Naive thymus-derived CD4-positive, alpha-beta T cell (primary cell): ENCODE data around the gene LTF. TPM values are rescaled to one million over a fixed set of nuclear protein-coding genes. Genes with fewer than 3 reads are reported as not detected.

ENCODE experiments used
- ATAC-seq: fragments of 150-1000 bp; cut with Tn5 transposase; 2 replicates; pipeline ENCODE4 v1.10.0; 2021; ENCODE audit warnings: mild to moderate bottlenecking, moderate library complexity
- CTCF ChIA-PET: fragments of 350-600 bp; sonication (Branson Sonifier 250); formaldehyde crosslinking; loops from one replicate; lab custom pipeline; 2021; ENCODE audit warnings: antibody characterized with exemption; lab: Charles Lee
- POLR2A ChIA-PET: fragments of 350-600 bp; sonication (Branson Sonifier 250); formaldehyde crosslinking; loops from one replicate; lab custom pipeline; 2021; ENCODE audit warnings: antibody characterized with exemption, inconsistent platforms; lab: Charles Lee
- DNase-seq, 9 donors: peaks; one replicate each; pipeline versions ENCODE4 v3.0.0 to v3.0.0-alpha.2; 2020 to 2022; ENCODE audit warnings: mixed read lengths in 1 of 9
- H3K27ac ChIP-seq: one replicate; pipeline ENCODE4 v1.7.0; 2013; ENCODE audit warnings: mild to moderate bottlenecking, low read depth, low read length, moderate library complexity
- H3K27me3 ChIP-seq, 2 donors: one replicate each; pipeline ENCODE4 v1.7.0; 2013; ENCODE audit warnings: low read length in 2 of 2, mild to moderate bottlenecking in 2 of 2, moderate library complexity in 2 of 2; ENCODE audit not compliant: control insufficient read depth in 2 of 2, insufficient read depth in 2 of 2
- H3K36me3 ChIP-seq, 3 experiments: 1 replicate in 2 of 3; 2 replicates in 1 of 3; pipeline ENCODE4 v1.7.0; 2013; ENCODE audit warnings: low read length in 3 of 3, mild to moderate bottlenecking in 3 of 3, moderate library complexity in 1 of 3; ENCODE audit not compliant: insufficient read depth in 3 of 3, control insufficient read depth in 2 of 3
- H3K4me1 ChIP-seq, 2 donors: one replicate each; pipeline ENCODE4 v1.7.0; 2013; ENCODE audit warnings: low read length in 2 of 2, mild to moderate bottlenecking in 2 of 2, moderate library complexity in 1 of 2; ENCODE audit not compliant: control insufficient read depth in 2 of 2, insufficient read depth in 2 of 2
- H3K4me3 ChIP-seq: 2 replicates; pipeline ENCODE4 v1.7.0; 2013; ENCODE audit warnings: mild to moderate bottlenecking, low read length
- H3K9me3 ChIP-seq, 3 experiments: 1 replicate in 2 of 3; 2 replicates in 1 of 3; pipeline ENCODE4 v1.7.0; 2013; ENCODE audit warnings: low read length in 3 of 3; ENCODE audit not compliant: control insufficient read depth in 2 of 3
- H3K27ac Mint-ChIP-seq, 9 donors: one replicate each; pipeline ENCODE4 v1.8.0; 2020 to 2022; ENCODE audit warnings: mixed read lengths in 9 of 9, mild to moderate bottlenecking in 8 of 9, moderate library complexity in 5 of 9, inconsistent platforms in 2 of 9
- H3K27me3 Mint-ChIP-seq, 5 donors: one replicate each; pipeline ENCODE4 v1.8.0; 2021 to 2022; ENCODE audit warnings: mixed read lengths in 5 of 5, mild to moderate bottlenecking in 1 of 5
- H3K36me3 Mint-ChIP-seq, 5 donors: one replicate each; pipeline ENCODE4 v1.8.0; 2020 to 2022; ENCODE audit warnings: mixed read lengths in 5 of 5, mild to moderate bottlenecking in 3 of 5, inconsistent platforms in 1 of 5
- H3K4me1 Mint-ChIP-seq, 7 donors: one replicate each; pipeline ENCODE4 v1.8.0; 2020 to 2022; ENCODE audit warnings: mixed read lengths in 7 of 7, mild to moderate bottlenecking in 3 of 7, inconsistent platforms in 1 of 7
- H3K4me3 Mint-ChIP-seq, 10 donors: one replicate each; pipeline ENCODE4 v1.8.0; 2020 to 2022; ENCODE audit warnings: mild to moderate bottlenecking in 10 of 10, mixed read lengths in 10 of 10, moderate library complexity in 6 of 10, inconsistent platforms in 2 of 10
- H3K9me3 Mint-ChIP-seq, 11 donors: one replicate each; pipeline ENCODE4 v1.8.0; 2020 to 2022; ENCODE audit warnings: mixed read lengths in 11 of 11, mild to moderate bottlenecking in 4 of 11, inconsistent platforms in 1 of 11, moderate library complexity in 1 of 11
- intact Hi-C, 2 donors: fragments of 100-400 bp; cut with micrococcal nuclease; formaldehyde crosslinking; loops; one replicate each; pipeline ENCODE4 v1.15.1; 2023
- polyA plus RNA-seq, 2 donors: library from polyadenylated mRNA; unstranded; fragments of 300-500 nt; fragmentation: Illumina TruSeq; gene quantifications; one replicate each; pipeline ENCODE4 v1.2.3, GENCODE V29; 2021
- total RNA-seq, 6 experiments: library from RNA in 5 of 6; stranded (reverse) in 5 of 6; gene quantifications; 1 replicate in 5 of 6; 2 replicates in 1 of 6; pipeline ENCODE4 v1.2.3 and lab custom pipeline; 2021 to 2026

LTF gene
- total and polyA plus RNA-seq, 7 experiments from 2014 or later, result 0.78 TPM; not detected in 6

- ChIA-PET POLR2A (no interaction called here), CTCF (no interaction called here)
- intact Hi-C loops, result no loop called here
- H3K27ac ChIP-seq, result no peak overlapping the region
- Mint-ChIP-seq H3K9me3 (peaks cover 0 to 2% (median under 1%) of the 10 kb centered on the region in 11 donors), H3K27me3 (peaks cover 0 to 45% (median 19%) of the 10 kb centered on the region in 5 donors), H3K4me1 (peaks cover 0 to 3% (median 0%) of the 10 kb centered on the region in 7 donors), H3K27ac (no peak overlapping the region), H3K4me3 (no peak overlapping the region), H3K36me3 (peaks cover 0 to under 1% (median 0%) of the 10 kb centered on the region in 5 donors)
- H3K4me3 ChIP-seq, result no peak overlapping the region
- H3K9me3 ChIP-seq, result no peaks in the 10 kb centered on the region
- ATAC-seq (no peak), DNase-seq (no peak)
- H3K36me3 ChIP-seq, result no peaks in the 10 kb centered on the region
- no peaks in the 10 kb centered on the region for H3K4me1 ChIP-seq
- H3K27me3 ChIP-seq, result peaks cover 0 to 4% of the 10 kb centered on the region in 2 donors
These were observed 15.9 kb upstream of the LTF start for GRCh38 chr3:46480491-46481195.

GRCh38 chr3:46479696-46480095, 15.0 kb upstream of the LTF start:
- no peak for ATAC-seq
- H3K4me3 Mint-ChIP-seq, result no peak overlapping the region
- H3K27ac Mint-ChIP-seq, result no peak overlapping the region
- intact Hi-C loops, result no loop called here
- POLR2A ChIA-PET, result no interaction called here
- CTCF ChIA-PET, result no interaction called here
- peaks cover 0 to 4% of the 10 kb centered on the region in 2 donors for H3K27me3 ChIP-seq
- H3K9me3 ChIP-seq, result no peaks in the 10 kb centered on the region
- H3K4me3 ChIP-seq, result no peak overlapping the region
- no peaks in the 10 kb centered on the region for H3K4me1 ChIP-seq
- peaks cover 0 to 3% (median 0%) of the 10 kb centered on the region in 7 donors for H3K4me1 Mint-ChIP-seq
- H3K36me3 Mint-ChIP-seq, result peaks cover 0 to 4% (median 0%) of the 10 kb centered on the region in 5 donors
- H3K36me3 ChIP-seq, result no peaks in the 10 kb centered on the region
- peaks cover 0 to 12% (median 9%) of the 10 kb centered on the region in 11 donors for H3K9me3 Mint-ChIP-seq
- no peak for DNase-seq
- H3K27me3 Mint-ChIP-seq, result peaks cover 0 to 54% (median 22%) of the 10 kb centered on the region in 5 donors
- H3K27ac ChIP-seq, result no peak overlapping the region

DNA sequence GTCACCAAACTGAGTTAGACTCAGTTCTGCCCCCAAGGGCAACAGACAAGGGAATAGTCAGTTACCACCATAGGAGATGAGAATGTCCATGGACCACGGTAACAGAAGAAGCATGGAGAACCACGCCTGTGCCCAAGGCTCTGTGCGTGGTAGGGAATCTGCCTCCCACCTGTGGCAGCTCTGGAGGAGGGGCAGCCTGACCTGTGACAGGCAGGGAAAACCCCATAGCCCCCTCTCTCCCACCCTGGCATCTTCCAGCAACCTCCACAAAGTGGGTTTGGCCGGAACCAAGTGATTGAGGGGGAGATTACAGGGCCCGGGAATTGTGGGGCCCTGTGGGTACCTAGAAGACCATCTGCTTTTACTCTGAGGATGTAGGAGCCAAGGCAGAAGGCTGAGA, 14.3 kb upstream of the LTF start:
- Histone ChIP-seq H3K9me3 (no peaks in the 10 kb centered on the region), H3K36me3 (no peaks in the 10 kb centered on the region), H3K27ac (no peak overlapping the region), H3K4me3 (no peak overlapping the region), H3K27me3 (peaks cover 0 to 4% of the 10 kb centered on the region in 2 donors), H3K4me1 (no peaks in the 10 kb centered on the region)
- peaks cover 0 to 58% (median 22%) of the 10 kb centered on the region in 5 donors for H3K27me3 Mint-ChIP-seq
- DNase-seq, result no peak
- peaks cover 0 to 18% (median 14%) of the 10 kb centered on the region in 11 donors for H3K9me3 Mint-ChIP-seq
- CTCF ChIA-PET, result no interaction called here
- no peak for ATAC-seq
- peaks cover 0 to 3% (median 0%) of the 10 kb centered on the region in 7 donors for H3K4me1 Mint-ChIP-seq
- intact Hi-C loops, result no loop called here
- POLR2A ChIA-PET, result no interaction called here
- H3K27ac Mint-ChIP-seq, result no peak overlapping the region
- no peak overlapping the region for H3K4me3 Mint-ChIP-seq
- H3K36me3 Mint-ChIP-seq, result peaks cover 0 to 4% (median 1%) of the 10 kb centered on the region in 5 donors

DNA sequence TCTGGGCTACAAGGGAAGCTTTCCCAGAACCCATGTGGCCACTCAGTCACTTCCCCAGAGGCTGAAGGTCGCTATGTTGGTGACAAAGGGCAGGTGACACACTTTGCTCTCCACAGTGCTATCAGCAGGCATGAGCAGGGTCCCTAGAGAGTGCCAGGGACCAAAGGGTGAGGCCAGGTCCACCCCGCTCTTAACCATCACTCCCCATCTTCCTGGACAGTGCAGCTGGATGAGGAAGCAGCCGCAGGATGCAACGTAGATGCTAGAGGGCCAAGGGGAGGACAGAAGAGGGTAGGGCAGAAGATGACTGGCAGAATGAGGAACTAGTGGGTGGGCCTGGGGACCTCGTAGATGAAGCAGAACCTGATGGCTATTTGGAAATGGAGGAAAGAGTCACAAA, 13.6 kb upstream of the LTF start:
- no peaks in the 10 kb centered on the region for H3K9me3 ChIP-seq
- peaks cover 0 to 3% (median 0%) of the 10 kb centered on the region in 7 donors for H3K4me1 Mint-ChIP-seq
- H3K27me3 ChIP-seq, result peaks cover 0 to 6% of the 10 kb centered on the region in 2 donors
- CTCF ChIA-PET, result no interaction called here
- no peak overlapping the region for H3K4me3 Mint-ChIP-seq
- ATAC-seq (peak; percentile 65), DNase-seq (no peak)
- peaks cover 0 to 4% (median 1%) of the 10 kb centered on the region in 5 donors for H3K36me3 Mint-ChIP-seq
- H3K4me3 ChIP-seq, result no peak overlapping the region
- H3K9me3 Mint-ChIP-seq, result peaks cover 0 to 23% (median 14%) of the 10 kb centered on the region in 11 donors
- H3K36me3 ChIP-seq, result no peaks in the 10 kb centered on the region
- POLR2A ChIA-PET, result no interaction called here
- no peak overlapping the region for H3K27ac Mint-ChIP-seq
- H3K27me3 Mint-ChIP-seq, result peaks cover 5 to 60% (median 22%) of the 10 kb centered on the region in 5 donors
- no peak overlapping the region for H3K27ac ChIP-seq
- intact Hi-C loops, result no loop called here
- no peaks in the 10 kb centered on the region for H3K4me1 ChIP-seq

GRCh38 chr3:46477756-46478155, 13.1 kb upstream of the LTF start:
- Mint-ChIP-seq H3K4me3 (no peak overlapping the region), H3K36me3 (peaks cover 0 to 4% (median 1%) of the 10 kb centered on the region in 5 donors), H3K27me3 (peaks cover 11 to 61% (median 22%) of the 10 kb centered on the region in 5 donors), H3K27ac (no peak overlapping the region), H3K9me3 (peaks cover 0 to 23% (median 14%) of the 10 kb centered on the region in 11 donors), H3K4me1 (peaks cover 0 to 3% (median 0%) of the 10 kb centered on the region in 7 donors)
- DNase-seq (no peak), ATAC-seq (no peak)
- POLR2A ChIA-PET, result no interaction called here
- Histone ChIP-seq H3K9me3 (no peaks in the 10 kb centered on the region), H3K4me3 (no peak overlapping the region), H3K4me1 (no peaks in the 10 kb centered on the region), H3K27me3 (peaks cover 0 to 8% of the 10 kb centered on the region in 2 donors), H3K36me3 (no peaks in the 10 kb centered on the region), H3K27ac (no peak overlapping the region)
- CTCF ChIA-PET, result no interaction called here
- intact Hi-C loops, result no loop called here

DNA sequence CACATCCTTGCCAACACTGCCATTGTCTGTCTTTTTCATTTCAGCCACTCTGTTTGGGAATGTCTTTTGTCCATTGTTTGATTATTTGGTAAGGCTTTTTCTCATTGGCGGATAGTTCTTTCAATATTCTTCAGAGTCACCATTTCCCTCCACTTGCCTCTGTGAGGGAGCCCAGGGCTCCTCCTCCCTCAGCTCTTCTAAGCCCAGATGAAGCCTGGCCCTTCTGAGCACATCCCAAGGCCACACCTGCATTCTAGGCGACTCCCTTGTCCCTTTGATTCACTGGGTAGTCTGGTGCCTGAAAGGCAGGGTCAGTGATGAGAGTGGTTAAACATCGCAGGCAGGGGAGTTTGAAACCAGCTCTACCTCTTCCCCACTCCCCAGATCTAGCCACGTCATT, 12.4 kb upstream of the LTF start:
- H3K9me3 ChIP-seq, result no peaks in the 10 kb centered on the region
- intact Hi-C loops, result no loop called here
- H3K4me3 ChIP-seq, result no peak overlapping the region
- H3K27me3 Mint-ChIP-seq, result peaks cover 12 to 63% (median 22%) of the 10 kb centered on the region in 5 donors
- peaks cover 0 to 8% of the 10 kb centered on the region in 2 donors for H3K27me3 ChIP-seq
- no peak for DNase-seq
- ChIA-PET CTCF (no interaction called here), POLR2A (no interaction called here)
- H3K27ac Mint-ChIP-seq, result no peak overlapping the region
- H3K4me1 ChIP-seq, result no peaks in the 10 kb centered on the region
- no peaks in the 10 kb centered on the region for H3K36me3 ChIP-seq
- H3K4me3 Mint-ChIP-seq, result no peak overlapping the region
- H3K9me3 Mint-ChIP-seq, result peaks cover 0 to 23% (median 14%) of the 10 kb centered on the region in 11 donors
- H3K36me3 Mint-ChIP-seq, result peaks cover 0 to 4% (median 1%) of the 10 kb centered on the region in 5 donors
- no peaks in the 10 kb centered on the region for H3K4me1 Mint-ChIP-seq
- no peak for ATAC-seq
- no peak overlapping the region for H3K27ac ChIP-seq
